Heart right ventricle (tissue), 16 donors: Measurements from ENCODE around the gene TAF4. TPM values are rescaled to one million over a fixed set of nuclear protein-coding genes. Genes with fewer than 3 reads are reported as not detected.
A peak's percentile ranks its signal among the peaks of the same experiment; 100 is the strongest.

Experiments used
- ATAC-seq, 8 donors: fragments of 200-7000 bp; cut with Tn5 transposase; one replicate each; pipeline ENCODE4 v1.9.1; 2020; ENCODE audit warnings: mild to moderate bottlenecking in 8 of 8, moderate library complexity in 8 of 8, moderate number of reproducible peaks in 1 of 8
- DNase-seq, 2 donors: peaks; one replicate each; pipeline ENCODE4 v3.0.0-alpha.2; 2020
- H3K27ac ChIP-seq, 10 donors: fragments of 200-600 bp; sonication (generic) in 2 of 10; one replicate each; pipeline versions ENCODE4 v1.5.0 to v1.8.0; 2020 to 2022; ENCODE audit warnings: mild to moderate bottlenecking in 3 of 10
- H3K27me3 ChIP-seq, 7 donors: fragments of 200-600 bp; one replicate each; pipeline ENCODE4 v1.8.0; 2021 to 2022; ENCODE audit warnings: mild to moderate bottlenecking in 2 of 7
- H3K36me3 ChIP-seq, 9 donors: fragments of 200-600 bp; sonication (generic) in 1 of 9; one replicate each; pipeline versions ENCODE4 v1.5.0 to v1.8.0; 2020 to 2022; ENCODE audit warnings: mild to moderate bottlenecking in 2 of 9
- H3K4me1 ChIP-seq, 9 donors: fragments of 200-600 bp; sonication (generic) in 1 of 9; one replicate each; pipeline versions ENCODE4 v1.5.0 to v1.8.0; 2020 to 2022; ENCODE audit warnings: mild to moderate bottlenecking in 4 of 9
- H3K4me3 ChIP-seq, 10 donors: fragments of 200-600 bp; sonication (generic) in 2 of 10; one replicate each; pipeline versions ENCODE4 v1.5.0 to v1.8.0; 2020 to 2022; ENCODE audit warnings: mild to moderate bottlenecking in 7 of 10, moderate library complexity in 2 of 10
- H3K9me3 ChIP-seq, 11 donors: fragments of 200-600 bp in 10 of 11; sonication (generic) in 2 of 11; one replicate each; pipeline versions ENCODE4 v1.5.0 to v1.8.0; 2013 to 2022; ENCODE audit warnings: mild to moderate bottlenecking in 2 of 11, control low read depth in 1 of 11, moderate library complexity in 1 of 11
- CTCF ChIP-seq, 9 donors: fragments of 200-600 bp; sonication (generic) in 2 of 9; IDR thresholded peaks; one replicate each; pipeline versions ENCODE4 v1.5.0 to v1.8.0; 2021 to 2022; ENCODE audit warnings: antibody characterized with exemption in 9 of 9, mild to moderate bottlenecking in 5 of 9, moderate library complexity in 1 of 9
- WGBS, 2 donors: extraction: QIAGEN DNeasy Blood & Tissue Kit; methylation state at CpG; one replicate each; pipeline ENCODE4 v1.1.7; 2013; ENCODE audit warnings: inconsistent platforms in 1 of 2; 5-methylcytosine and 5-hydroxymethylcytosine counted together
- intact Hi-C, 10 donors: fragments of 100-400 bp; cut with DNase I; formaldehyde crosslinking; loops; one replicate each; pipeline versions ENCODE4 v1.11.1 to v1.14.2; 2022
- polyA plus RNA-seq, 2 donors: library from polyadenylated mRNA; stranded (reverse); fragments of 200-250 nt; gene quantifications; one replicate each; pipeline ENCODE4 v1.2.3, GENCODE V29; 2013
- total RNA-seq, 10 donors: library from RNA; stranded (reverse); fragmentation: NEBNext Ultra II Directional in 3 of 10; extraction: Animal tissue kit (Norgen Biotek cat#: 25700) in 3 of 10; gene quantifications; one replicate each; pipeline versions ENCODE4 v1.2.1 to v1.2.4, GENCODE V29; 2021 to 2023
- donor health status: Arrhythmogenic right ventricular cardiomyopathy.
- donor health status: ischemic (EF 13 %, LVEDD 7.1; RV severe dilation, severe dysfunction).
- donor health status: healthy with polysubstance abuse.
- donor health status: DM: no; HTN: yes; CAD: no.
- donor health status: DM: no; HTN: no; CAD: no.
- donor health status: ischemic (EF 25% LVEDD 6.9; RV normal size, moderate dysfunction).
- donor health status: ischemic (EF 25% LVEDD 5.7; RV mildly dilated, moderate dysfunction).
- donor health status: healthy.
- donor health status: DM: yes; HTN: yes; CAD: no.
- donor health status: Ischemic cardiomyopathy.
- donor health status: ischemic (EF 35%, LVEDD 5.7; RV mildly dilated, moderate dysfunction).
- donor health status: nonischemic (EF 11% LVEDD 7.7; RV severe dilation, severe dysfunction).
- donor health status: DM: yes; HTN: yes; CAD: no.
- donor health status: PGD.
- donor health status: ischemic (EF 29% LVEDD 5.4; RV normal size, mild dysfunction).
- donor health status: nonischemic (EF 23%, LVEDD 6.1; RV moderate dilation, normal function).

TAF4 gene
- total and polyA plus RNA-seq, 12 donors: 3.7 to 14.8 (median 11.0) TPM

- 0% methylated on average over 43 to 47 of the region's 47 CpGs for WGBS, 2 donors
- Histone ChIP-seq H3K9me3 (no peaks in the 10 kb centered on the region), H3K36me3 (peaks cover 0 to 8% (median 0%) of the 10 kb centered on the region in 9 donors), H3K4me1 (peaks cover 8 to 45% (median 35%) of the 10 kb centered on the region in 9 donors), H3K27ac (peak overlapping the region; percentile 88 to 98 (median 92)), H3K4me3 (peak overlapping the region; percentile 57 to 88 (median 72)), H3K27me3 (no peaks in the 10 kb centered on the region)
- intact Hi-C loops: loop anchor here (1.0 to 5.0 kb wide), 8 partner anchors 51 to 76 kb away; partner anchors contain the start of genes PSMA7 (in 4 of the 10), SS18L1 (in 4 of the 10) and LSM14B (in 3 of the 10)
- DNase-seq: peak; percentile 34 to 58
- no peak for TF ChIP-seq CTCF (IDR thresholded peaks at IDR 0.05)
- peak; percentile 20 to 60 (median 44) for ATAC-seq
Observed at GRCh38 chr20:62066339-62066982, 780 bp upstream of the TAF4 start.

DNA sequence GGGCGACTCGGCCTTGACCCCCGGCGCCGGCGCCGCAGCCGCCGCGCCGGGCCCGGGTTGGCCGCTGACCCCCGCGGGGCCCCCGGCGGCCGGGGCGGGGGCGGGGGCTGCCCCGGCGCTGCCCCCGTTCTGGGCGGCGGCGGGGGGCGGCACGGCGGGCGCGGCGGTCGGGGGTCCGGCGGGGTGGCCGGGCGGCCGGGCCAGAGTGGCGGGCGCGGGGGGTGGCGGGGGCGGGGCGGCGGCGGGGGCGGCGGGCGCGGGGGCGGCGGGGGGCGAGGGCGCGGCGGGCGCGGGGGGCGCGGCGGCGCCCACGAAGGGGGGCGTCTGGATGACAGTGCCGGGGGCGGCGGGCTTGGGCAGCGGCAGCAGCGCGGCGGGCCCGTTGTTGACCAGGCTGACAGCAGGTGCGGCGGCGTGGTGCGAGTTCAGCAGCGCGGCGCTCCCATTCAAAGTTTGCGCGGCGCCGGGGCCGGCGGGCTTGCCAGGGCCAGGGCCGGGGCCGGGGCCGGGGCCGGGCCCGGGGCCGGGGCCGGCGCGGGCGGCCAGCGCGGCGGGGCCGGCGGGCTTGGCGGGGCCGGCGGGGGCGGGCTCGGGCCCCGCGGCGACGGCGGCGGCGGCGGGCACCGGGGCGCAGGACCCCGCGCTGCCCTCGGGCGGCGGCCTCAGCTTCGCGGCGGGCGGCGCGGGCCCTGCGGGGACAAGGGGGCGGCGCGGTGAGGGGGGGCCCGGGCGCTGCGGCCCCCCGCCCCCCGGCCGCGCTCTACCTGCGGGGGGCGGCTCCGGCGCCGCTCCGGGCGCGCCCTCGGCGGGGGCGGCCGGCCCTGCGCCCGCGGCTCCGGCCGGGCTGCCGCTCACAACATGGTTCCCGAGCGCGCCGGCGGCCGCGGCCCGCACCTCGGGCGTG is 659 bp downstream of the TAF4 start:
- H3K4me1 ChIP-seq: peaks cover 8 to 45% (median 35%) of the 10 kb centered on the region in 9 donors
- DNase-seq (no peak), ATAC-seq (peak in 2 of 8 donors; percentile 9 to 18)
- peak overlapping the region in 7 of 10 donors; percentile 70 to 81 (median 76) for H3K27ac ChIP-seq
- no peaks in the 10 kb centered on the region for H3K27me3 ChIP-seq
- H3K9me3 ChIP-seq: no peaks in the 10 kb centered on the region
- H3K36me3 ChIP-seq: peaks cover 0 to 8% (median 0%) of the 10 kb centered on the region in 9 donors
- no peak for TF ChIP-seq CTCF (IDR thresholded peaks at IDR 0.05)
- H3K4me3 ChIP-seq: peak overlapping the region in 9 of 10 donors; percentile 43 to 63 (median 59)
- intact Hi-C loops: loop anchor here in 8 of 10 donors (5.0 kb wide), 6 partner anchors 38 to 77 kb away; partner anchors contain the start of genes PSMA7 (in 3 of the 8), SS18L1 (in 3 of the 8) and LSM14B (in 2 of the 8)
- WGBS, 2 donors: 0 to 1% methylated on average over 36 to 140 of the region's 165 CpGs

- Histone ChIP-seq H3K27ac (peak overlapping the region in 7 of 10 donors; percentile 18 to 61 (median 31)), H3K9me3 (no peaks in the 10 kb centered on the region), H3K4me3 (peak overlapping the region in 9 of 10 donors; percentile 35 to 58 (median 51)), H3K27me3 (no peaks in the 10 kb centered on the region), H3K4me1 (peaks cover 8 to 45% (median 35%) of the 10 kb centered on the region in 9 donors), H3K36me3 (peaks cover 0 to 8% (median 0%) of the 10 kb centered on the region in 9 donors)
- ATAC-seq (peak in 7 of 8 donors; percentile 34 to 81 (median 72)), DNase-seq (peak; percentile 23 to 56)
- 10 to 13% methylated on average over 51 to 60 of the region's 60 CpGs for WGBS, 2 donors
- intact Hi-C loops: loop anchor here in 3 of 10 donors (5.0 kb wide), 2 partner anchors 37 to 42 kb away; no protein-coding TSS in a partner anchor
- TF ChIP-seq CTCF (IDR thresholded peaks at IDR 0.05): no peak
Observed at GRCh38 chr20:62063981-62064769, 1.5 kb downstream of the TAF4 start.
